Neural cell (in vitro differentiated cells): Measurements from ENCODE around the gene TFDP1. TPM values are rescaled to one million over a fixed set of nuclear protein-coding genes. Genes with fewer than 3 reads are reported as not detected.
"Not testable (repeated sequence)": the region's sequence is repeated elsewhere in the genome, so short reads cannot be mapped to it uniquely, and the experiment has no call there.

Experiments used
- H2AFZ ChIP-seq: fragments of 200-600, 300-800 bp; sonication (generic), shearing (Covaris generic); 2 replicates; pipeline ENCODE4 v1.6.0; 2014; ENCODE audit warnings: low read depth, mild to moderate bottlenecking, antibody characterized with exemption, low read length, moderate library complexity
- H3F3A ChIP-seq: fragments of 200-600 bp; shearing (Covaris generic); 2 replicates; pipeline ENCODE4 v1.6.1; 2016; ENCODE audit warnings: mild to moderate bottlenecking, moderate library complexity, mixed read lengths, antibody characterized with exemption, low read length; ENCODE audit not compliant: insufficient read depth, poor library complexity, severe bottlenecking
- H3K27ac ChIP-seq: fragments of 200-600, 300-800 bp; sonication (generic), shearing (Covaris generic); 2 replicates; pipeline ENCODE4 v1.5.1; 2014; ENCODE audit warnings: mild to moderate bottlenecking, low read length, moderate library complexity
- H3K27me3 ChIP-seq: fragments of 300-800, 200-600 bp; sonication (generic), shearing (Covaris generic); 2 replicates; pipeline ENCODE4 v1.6.0; 2014; ENCODE audit warnings: mild to moderate bottlenecking, low read depth, low read length, moderate library complexity; ENCODE audit not compliant: insufficient read depth
- H3K36me3 ChIP-seq: fragments of 300-800, 200-600 bp; sonication (generic), shearing (Covaris generic); 2 replicates; pipeline ENCODE4 v1.5.1; 2014; ENCODE audit warnings: mild to moderate bottlenecking, antibody characterized with exemption, low read length, moderate library complexity; ENCODE audit not compliant: insufficient read depth
- H3K4me2 ChIP-seq: fragments of 300-800, 200-600 bp; sonication (generic), shearing (Covaris generic); 2 replicates; pipeline ENCODE4 v1.6.0; 2014; ENCODE audit warnings: mild to moderate bottlenecking, low read length
- H3K4me3 ChIP-seq: fragments of 300-800, 200-600 bp; sonication (generic), shearing (Covaris generic); 2 replicates; pipeline ENCODE4 v1.5.1; 2014; ENCODE audit warnings: mild to moderate bottlenecking, low read length, moderate library complexity
- H3K79me2 ChIP-seq: fragments of 200-600 bp; shearing (Covaris generic); replicated peaks from 2 replicates; pipeline ENCODE4 v1.6.0; 2014; ENCODE audit warnings: mild to moderate bottlenecking, low read length, moderate library complexity; ENCODE audit not compliant: insufficient read depth
- H3K9ac ChIP-seq: fragments of 300-800, 200-600 bp; sonication (generic), shearing (Covaris generic); 2 replicates; pipeline ENCODE4 v1.6.1; 2016; ENCODE audit warnings: mild to moderate bottlenecking, low read length, mixed read lengths
- H3K9me2 ChIP-seq: fragments of 200-600 bp; shearing (Covaris generic); 2 replicates; pipeline ENCODE4 v1.6.1; 2016; ENCODE audit warnings: mild to moderate bottlenecking, low read length, mixed read lengths; ENCODE audit not compliant: insufficient read depth
- H3K9me3 ChIP-seq: fragments of 200-600, 300-800 bp; sonication (generic), shearing (Covaris generic); 2 replicates; pipeline ENCODE4 v1.6.1; 2016; ENCODE audit warnings: mild to moderate bottlenecking, mixed run types, low read length, moderate library complexity, mixed read lengths
- H4K20me1 ChIP-seq: fragments of 200-600 bp; shearing (Covaris generic); 2 replicates; pipeline ENCODE4 v1.6.1; 2016; ENCODE audit warnings: mild to moderate bottlenecking, mixed run types; ENCODE audit not compliant: insufficient read depth
- CTCF ChIP-seq: fragments of 450-650 bp; IDR thresholded peaks from 2 replicates; pipeline ENCODE4 v1.5.1; 2014; ENCODE audit warnings: antibody characterized with exemption, mild to moderate bottlenecking, moderate library complexity; ENCODE audit not compliant: poor library complexity, severe bottlenecking
- EP300 ChIP-seq: fragments of 450-650 bp; conservative IDR thresholded peaks from 2 replicates; pipeline ENCODE4 v1.6.1; 2014; ENCODE audit warnings: antibody characterized with exemption, mild to moderate bottlenecking, moderate library complexity; ENCODE audit not compliant: poor library complexity, severe bottlenecking
- EZH2 ChIP-seq: fragments of 200-600, 300-800 bp; shearing (Covaris generic), sonication (generic); IDR thresholded peaks from 2 replicates; pipeline ENCODE4 v1.6.1; 2014; ENCODE audit warnings: antibody characterized with exemption, low read length, borderline replicate concordance, mild to moderate bottlenecking; ENCODE audit not compliant: insufficient read depth, poor library complexity, severe bottlenecking
- MXI1 ChIP-seq: fragments of 450-650 bp; conservative IDR thresholded peaks from 2 replicates; pipeline ENCODE4 v1.6.1; 2014; ENCODE audit warnings: antibody characterized with exemption, mild to moderate bottlenecking; ENCODE audit not compliant: poor library complexity, severe bottlenecking
- POLR2AphosphoS5 ChIP-seq: IDR thresholded peaks from 2 replicates; pipeline ENCODE4 v1.6.1; 2012
- RAD21 ChIP-seq: fragments of 450-650 bp; conservative IDR thresholded peaks from 2 replicates; pipeline ENCODE4 v1.6.1; 2014; ENCODE audit warnings: antibody characterized with exemption, mild to moderate bottlenecking, moderate library complexity
- REST ChIP-seq: IDR thresholded peaks from 2 replicates; pipeline ENCODE4 v1.6.1; 2012; ENCODE audit warnings: borderline replicate concordance
- SMC3 ChIP-seq: fragments of 450-650 bp; conservative IDR thresholded peaks from 2 replicates; pipeline ENCODE4 v1.6.1; 2014; ENCODE audit warnings: antibody characterized with exemption, mild to moderate bottlenecking, moderate library complexity; ENCODE audit not compliant: poor library complexity
- TAF1 ChIP-seq: IDR thresholded peaks from 2 replicates; pipeline ENCODE4 v1.6.1; 2012; ENCODE audit warnings: low read depth
- polyA plus RNA-seq: library from polyadenylated mRNA; depleted of rRNA; stranded (reverse); fragments of >200 nt; gene quantifications from 2 replicates; pipeline ENCODE4 v1.2.3, GENCODE V29; 2014

The TFDP1 gene
- polyA plus RNA-seq, 1 donor from 2014 or later, result 81.2 TPM

GRCh38 chr13:113592571-113592970 is 8.0 kb downstream of the TFDP1 start:
- Histone ChIP-seq H3K27ac (no peak overlapping the region), H3K4me3 (no peak overlapping the region), H3K9ac (no peak overlapping the region), H3K9me2 (no peaks in the 10 kb centered on the region), H3K27me3 (no peaks in the 10 kb centered on the region), H3F3A (no peaks in the 10 kb centered on the region), H3K36me3 (peaks cover 9% of the 10 kb centered on the region), H2AFZ (no peak overlapping the region), H3K4me2 (no peak overlapping the region), H3K79me2 (peaks cover 23% of the 10 kb centered on the region), H3K9me3 (no peaks in the 10 kb centered on the region), H4K20me1 (no peaks in the 10 kb centered on the region)
- TF ChIP-seq EP300 (no peak), REST (no peak), CTCF (no peak), MXI1 (no peak), RAD21 (no peak), SMC3 (no peak), EZH2 (no peak), TAF1 (no peak), POLR2AphosphoS5 (no peak)

- H3K27me3 ChIP-seq, H3F3A ChIP-seq, H3K9ac ChIP-seq, H3K27ac ChIP-seq, H3K4me3 ChIP-seq, H4K20me1 ChIP-seq, H3K36me3 ChIP-seq, H3K9me2 ChIP-seq, H3K4me2 ChIP-seq, H2AFZ ChIP-seq, H3K9me3 ChIP-seq: not testable (repeated sequence)
- peaks cover 13% of the 10 kb centered on the region for H3K79me2 ChIP-seq
Observed at GRCh38 chr13:113594066-113594821, 9.7 kb downstream of the TFDP1 start.

- Histone ChIP-seq H3K27me3 (no peaks in the 10 kb centered on the region), H3K79me2 (peaks cover 13% of the 10 kb centered on the region), H3K27ac (no peak overlapping the region), H3K9me2 (no peaks in the 10 kb centered on the region), H3K36me3 (peaks cover 4% of the 10 kb centered on the region), H3K4me3 (no peak overlapping the region), H4K20me1 (no peaks in the 10 kb centered on the region), H3K4me2 (no peak overlapping the region), H3K9ac (no peak overlapping the region), H3K9me3 (peaks cover 6% of the 10 kb centered on the region), H3F3A (no peaks in the 10 kb centered on the region), H2AFZ (no peak overlapping the region)
- TF ChIP-seq RAD21, result no peak
- TF ChIP-seq SMC3, result no peak
- no peak for TF ChIP-seq TAF1
- no peak for TF ChIP-seq EP300
- no peak for TF ChIP-seq REST
- TF ChIP-seq POLR2AphosphoS5, result no peak
- TF ChIP-seq EZH2, result no peak
- TF ChIP-seq MXI1, result no peak
- TF ChIP-seq CTCF, result no peak
Observed at GRCh38 chr13:113595131-113595530, 10.6 kb downstream of the TFDP1 start.
